Liver (tissue), 3 donors: ENCODE measurements around the gene AADACL4.

Experiments used
- TAF1 ChIP-seq: conservative IDR thresholded peaks from 2 replicates; pipeline ENCODE4 v1.6.1; 2016; ENCODE audit warnings: antibody characterized with exemption, mild to moderate bottlenecking
- YY1 ChIP-seq: IDR thresholded peaks from 2 replicates; pipeline ENCODE4 v1.6.1; 2016; ENCODE audit warnings: antibody characterized with exemption, mild to moderate bottlenecking
- TF ChIP-seq, protein P1 (sequence below): fragments of 150-350 bp; IDR thresholded peaks from 2 replicates; pipeline ENCODE4 v1.5.1; 2017; ENCODE audit warnings: improper control_type of control experiment, low read depth, low read length; ENCODE audit not compliant: missing input control
- donor health status: healthy.
- donor health status: healthy.

DNA sequence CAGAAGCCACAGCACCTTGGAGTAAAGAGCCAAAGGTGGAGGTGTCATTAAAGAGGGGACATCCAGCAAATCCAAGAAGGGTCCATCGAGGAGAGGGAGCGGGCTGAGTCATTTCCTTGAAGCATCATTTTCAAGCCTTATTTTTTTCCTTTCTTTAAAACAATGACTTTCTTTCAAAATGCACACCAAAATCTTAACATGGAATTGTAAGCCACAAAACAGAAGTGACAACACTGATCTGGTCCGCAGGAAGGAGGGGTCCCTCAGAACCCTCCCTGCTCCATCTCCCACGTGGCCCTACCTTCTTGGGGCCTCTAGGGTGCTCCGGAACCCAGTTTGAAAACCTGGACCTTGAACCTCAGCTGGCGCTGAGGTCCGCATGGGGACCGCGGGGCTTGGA, 40.7 kb upstream of the AADACL4 start:
- TF ChIP-seq, protein P1, sequence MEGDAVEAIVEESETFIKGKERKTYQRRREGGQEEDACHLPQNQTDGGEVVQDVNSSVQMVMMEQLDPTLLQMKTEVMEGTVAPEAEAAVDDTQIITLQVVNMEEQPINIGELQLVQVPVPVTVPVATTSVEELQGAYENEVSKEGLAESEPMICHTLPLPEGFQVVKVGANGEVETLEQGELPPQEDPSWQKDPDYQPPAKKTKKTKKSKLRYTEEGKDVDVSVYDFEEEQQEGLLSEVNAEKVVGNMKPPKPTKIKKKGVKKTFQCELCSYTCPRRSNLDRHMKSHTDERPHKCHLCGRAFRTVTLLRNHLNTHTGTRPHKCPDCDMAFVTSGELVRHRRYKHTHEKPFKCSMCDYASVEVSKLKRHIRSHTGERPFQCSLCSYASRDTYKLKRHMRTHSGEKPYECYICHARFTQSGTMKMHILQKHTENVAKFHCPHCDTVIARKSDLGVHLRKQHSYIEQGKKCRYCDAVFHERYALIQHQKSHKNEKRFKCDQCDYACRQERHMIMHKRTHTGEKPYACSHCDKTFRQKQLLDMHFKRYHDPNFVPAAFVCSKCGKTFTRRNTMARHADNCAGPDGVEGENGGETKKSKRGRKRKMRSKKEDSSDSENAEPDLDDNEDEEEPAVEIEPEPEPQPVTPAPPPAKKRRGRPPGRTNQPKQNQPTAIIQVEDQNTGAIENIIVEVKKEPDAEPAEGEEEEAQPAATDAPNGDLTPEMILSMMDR: no peak
- no peak for TF ChIP-seq YY1
- no peak for TF ChIP-seq TAF1
